SKM-1 (cell line): ENCODE measurements around the gene PAM.
"Not testable (repeated sequence)": the region's sequence is repeated elsewhere in the genome, so short reads cannot be mapped to it uniquely, and the experiment has no call there.

Experiments used
- DNase-seq: peaks from one replicate; lab custom pipeline; 2025; ENCODE audit not compliant: unreplicated experiment; lab: John Stamatoyannopoulos, UW

PAM gene

DNA sequence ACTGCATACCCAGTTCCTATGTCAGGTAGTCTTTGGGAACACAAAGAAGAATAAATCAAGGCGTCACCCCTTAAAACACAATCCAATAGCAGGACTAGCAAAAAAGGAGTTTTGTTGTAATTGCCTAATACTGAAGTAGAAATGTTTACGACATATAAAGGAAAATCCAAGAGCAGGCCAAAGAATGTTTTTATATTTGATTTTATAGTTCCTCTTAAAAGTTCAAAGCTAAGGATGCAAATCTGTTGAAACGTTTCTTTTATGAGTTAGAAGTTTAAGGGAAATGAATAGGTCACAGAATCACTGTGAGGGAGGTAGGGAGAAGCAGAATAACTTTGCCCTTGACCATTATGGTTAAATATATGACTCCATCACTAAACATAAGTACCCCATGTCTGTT, 136.1 kb downstream of the PAM start:
- DNase-seq, result no peak

- DNase-seq, result no peak
Observed at GRCh38 chr5:102893942-102894341, 138.8 kb downstream of the PAM start.

DNA sequence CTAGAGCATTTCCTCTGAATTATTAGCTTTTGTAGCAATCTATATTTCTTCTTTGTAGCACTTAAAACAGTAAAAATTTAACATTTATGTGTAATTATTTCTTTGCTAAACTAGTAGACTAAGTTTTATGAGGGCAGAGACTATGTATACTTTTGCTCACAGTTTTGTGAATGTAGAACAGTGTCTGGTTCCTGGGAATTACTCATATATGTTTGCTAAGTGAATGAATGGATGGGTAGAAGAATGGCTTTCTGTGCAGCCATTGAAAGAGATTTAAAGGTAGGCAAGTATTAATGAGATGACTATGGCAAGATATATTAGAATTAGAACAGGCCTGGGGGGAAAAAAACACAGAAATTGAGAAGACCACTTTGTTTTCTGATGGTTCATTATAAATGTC, 140.1 kb downstream of the PAM start:
- DNase-seq, result no peak

GRCh38 chr5:102895976-102896375, 140.9 kb downstream of the PAM start:
- no peak for DNase-seq

- DNase-seq, result no peak
Observed at GRCh38 chr5:102901424-102902134, 146.5 kb downstream of the PAM start.

- no peak for DNase-seq
Observed at GRCh38 chr5:102902135-102902448, 147.0 kb downstream of the PAM start.

DNA sequence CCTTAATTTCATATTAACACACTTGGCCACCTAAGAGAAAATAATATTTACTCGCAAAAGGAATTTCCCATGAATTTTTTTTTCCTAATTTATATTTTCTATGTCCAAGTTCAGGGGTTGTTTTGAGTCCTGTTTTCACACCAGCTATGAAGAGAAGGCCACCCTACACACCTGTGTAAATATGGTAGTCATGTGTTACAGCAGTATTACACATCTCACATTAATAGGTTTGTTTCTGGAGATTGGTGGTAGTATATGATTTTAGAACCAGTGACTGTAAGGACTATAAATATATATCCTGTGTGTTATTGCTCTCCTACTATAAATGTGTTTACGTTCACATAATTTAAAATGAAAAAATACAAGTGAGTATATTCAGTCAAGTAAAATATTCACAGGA, 147.5 kb downstream of the PAM start:
- no peak for DNase-seq

GRCh38 chr5:102903074-102903871, 148.2 kb downstream of the PAM start:
- DNase-seq, result no peak

- DNase-seq, result no peak
Observed at GRCh38 chr5:102905056-102905455, 150.0 kb downstream of the PAM start.

GRCh38 chr5:102907099-102907498, 152.0 kb downstream of the PAM start:
- DNase-seq, result not testable (repeated sequence)

DNA sequence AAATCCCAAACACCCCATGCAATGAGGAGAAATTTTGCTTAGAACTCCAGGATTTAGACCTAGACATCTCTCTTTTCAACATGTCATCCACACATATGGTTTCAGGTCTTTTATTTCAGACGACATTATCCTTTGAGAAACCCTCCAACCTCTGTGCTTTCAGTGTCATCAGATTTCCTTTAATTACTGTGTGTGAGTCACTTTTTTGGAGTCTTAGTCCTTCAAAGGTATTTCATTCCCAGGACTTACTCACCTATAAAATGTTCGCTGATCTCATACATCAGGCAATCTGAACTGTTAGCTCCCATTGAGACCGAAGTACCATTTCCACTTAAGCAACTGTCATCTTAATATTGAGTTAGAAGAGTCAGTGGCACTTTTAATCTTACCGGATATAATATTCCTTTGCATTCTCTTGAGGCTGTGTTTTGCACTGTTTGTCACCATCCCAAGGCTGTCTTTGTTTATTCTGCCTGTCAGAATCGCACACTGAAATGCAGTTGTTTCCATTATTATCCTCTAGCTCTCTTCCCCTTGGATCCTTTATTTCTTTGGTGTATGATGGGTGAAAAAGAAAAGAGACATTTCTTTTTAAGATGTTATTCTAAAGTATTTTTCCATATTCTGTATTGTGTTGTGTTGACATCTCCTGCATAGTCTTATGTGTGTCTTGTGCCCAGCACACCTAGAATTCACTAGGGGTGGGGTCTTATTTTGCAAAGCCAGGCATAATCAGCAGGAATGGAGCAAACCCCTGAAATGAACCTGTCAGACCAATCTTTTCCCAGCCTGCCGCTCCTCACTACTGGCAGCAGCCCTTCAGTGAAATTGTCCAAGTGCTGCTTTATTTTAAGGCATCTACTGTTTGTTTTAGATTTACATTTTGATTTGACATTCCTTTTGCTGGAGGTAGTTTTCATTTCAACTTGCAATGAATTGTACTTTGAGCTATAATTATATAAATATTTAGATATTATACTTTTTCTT, 155.4 kb downstream of the PAM start:
- no peak for DNase-seq

GRCh38 chr5:102911973-102912372, 156.9 kb downstream of the PAM start:
- no peak for DNase-seq

- DNase-seq, result no peak
Observed at GRCh38 chr5:102916109-102916508, 161.0 kb downstream of the PAM start.

DNA sequence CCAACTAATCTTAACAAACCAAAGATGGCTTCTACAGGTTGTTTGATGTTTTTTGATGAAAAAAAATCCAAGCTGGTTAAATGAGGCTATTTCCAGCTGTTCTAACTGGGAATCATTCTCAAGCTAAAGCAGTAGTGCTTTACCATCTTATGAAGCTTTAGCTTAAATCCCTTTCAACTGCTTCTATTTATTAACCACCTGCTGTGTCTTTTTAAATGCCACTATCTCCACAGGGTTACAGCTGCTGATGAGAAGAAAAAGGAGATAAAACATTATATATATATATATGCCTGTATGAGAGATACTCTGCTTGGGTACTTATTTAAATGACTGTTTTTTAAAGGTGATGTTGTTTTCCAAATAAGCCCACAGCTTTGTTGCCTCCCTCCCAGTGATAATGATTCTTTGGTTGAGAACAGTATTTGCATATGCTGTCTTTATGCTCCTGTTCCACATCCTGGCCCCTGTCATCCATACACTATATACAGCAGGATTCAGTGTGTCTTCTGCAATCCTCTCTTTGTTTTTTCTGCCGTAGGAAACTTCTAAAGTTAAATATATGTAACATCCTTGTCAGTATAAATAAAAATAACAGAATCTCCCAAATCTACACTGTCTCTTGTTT, 164.0 kb downstream of the PAM start:
- DNase-seq, result no peak

GRCh38 chr5:102920762-102921161, 165.7 kb downstream of the PAM start:
- no peak for DNase-seq

DNA sequence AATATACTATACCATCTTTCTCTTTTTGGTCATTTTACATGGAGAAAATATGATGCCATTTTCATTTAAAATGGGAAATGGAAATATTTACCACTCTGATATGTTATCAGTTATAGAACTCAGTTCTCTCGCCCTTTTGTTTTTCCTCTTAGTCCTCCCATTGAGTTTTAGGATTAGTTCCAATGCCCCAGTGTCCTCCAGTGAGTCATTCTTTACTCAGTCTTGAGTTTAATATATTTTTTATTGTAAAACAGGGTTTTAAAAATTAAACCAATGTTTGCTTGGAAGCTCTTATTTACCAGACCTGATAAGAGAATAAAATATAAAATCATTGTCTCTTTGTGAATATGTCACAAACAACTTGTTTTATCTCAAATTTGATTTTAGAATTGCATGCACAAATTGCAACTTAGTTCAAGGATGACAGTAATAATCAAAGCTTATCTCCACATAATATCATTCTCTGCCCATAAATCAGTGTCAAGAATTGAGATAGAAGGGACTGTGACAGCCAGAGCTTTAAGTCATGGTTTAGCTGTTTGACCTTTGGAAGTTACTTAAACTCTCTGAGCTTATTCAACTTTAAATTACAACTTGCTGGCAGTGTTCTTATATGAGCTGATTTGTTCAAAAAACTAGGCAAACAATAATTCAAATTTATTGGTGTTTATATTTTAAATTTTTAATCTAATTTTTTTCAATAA, 166.4 kb downstream of the PAM start:
- DNase-seq, result no peak

DNA sequence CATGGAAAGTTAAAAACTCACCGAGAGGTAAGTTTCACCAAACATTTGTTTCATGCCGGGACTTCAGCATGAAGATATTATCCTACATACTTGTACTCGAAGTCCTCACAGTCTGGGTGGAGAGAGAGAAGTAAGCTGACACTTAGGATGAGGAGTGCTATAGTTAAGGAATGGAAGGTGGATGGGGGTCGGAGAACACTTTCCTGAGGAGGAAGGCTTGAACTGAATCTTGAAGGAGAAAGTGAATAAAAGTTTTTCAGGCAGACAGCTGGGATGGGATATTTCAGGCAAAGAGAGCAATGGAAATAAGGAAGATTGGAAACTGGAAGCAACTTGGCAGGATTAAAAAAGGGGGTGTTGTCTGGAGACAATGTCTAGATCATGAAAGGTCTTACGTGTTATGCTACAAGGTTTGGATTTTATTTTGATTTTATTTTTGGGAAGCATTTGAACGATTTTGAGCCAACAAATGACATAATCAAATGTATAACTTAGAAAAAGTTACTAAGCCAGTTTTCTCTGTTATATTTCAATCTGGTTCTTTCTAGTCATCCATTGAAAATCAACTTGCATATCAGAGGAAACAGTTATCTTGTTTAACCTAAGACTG, 167.1 kb downstream of the PAM start:
- DNase-seq, result no peak

- no peak for DNase-seq
Observed at GRCh38 chr5:102922799-102923477, 167.8 kb downstream of the PAM start.

DNA sequence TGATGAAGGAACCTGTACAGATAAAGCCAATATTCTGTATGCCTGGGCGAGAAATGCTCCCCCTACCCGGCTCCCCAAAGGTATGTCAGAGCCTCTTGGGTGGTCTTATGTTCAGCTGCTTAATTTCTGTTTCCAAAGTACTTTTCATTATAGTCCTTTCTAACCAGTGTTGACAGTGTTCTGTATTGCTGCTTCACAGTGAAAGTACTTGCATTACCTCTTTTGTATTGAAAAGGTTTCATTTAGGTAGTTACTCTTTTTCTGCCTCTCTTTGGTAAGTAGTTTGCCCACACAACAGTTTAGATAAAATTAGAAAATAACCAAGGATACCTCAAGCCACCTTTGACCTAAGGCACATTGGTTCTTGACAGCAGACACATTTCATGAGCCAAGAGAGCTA, 169.9 kb downstream of the PAM start:
- DNase-seq, result no peak

DNA sequence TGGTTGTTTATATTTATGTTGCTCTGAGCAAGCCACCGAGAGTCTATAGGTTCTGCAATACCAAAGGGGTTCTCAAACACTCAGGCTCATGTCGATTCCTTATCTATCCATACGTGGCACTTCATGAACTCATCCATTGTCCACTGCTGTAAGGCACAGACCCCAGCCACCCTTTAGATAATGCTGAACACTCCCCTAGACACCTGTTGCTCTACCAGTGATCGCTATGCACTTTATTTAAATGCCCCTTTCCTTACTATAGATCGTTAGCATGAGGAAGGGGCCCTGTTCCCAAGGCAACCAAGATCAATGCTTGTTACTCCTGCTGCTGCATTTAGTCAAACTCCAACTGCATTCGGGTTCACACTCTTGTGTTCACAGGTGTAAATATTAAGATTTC, 171.9 kb downstream of the PAM start:
- no peak for DNase-seq
